ENCODE data around the gene HOXC6. TPM values are rescaled to one million over a fixed set of nuclear protein-coding genes. Genes with fewer than 3 reads are reported as not detected.
A peak's percentile ranks its signal among the peaks of the same experiment; 100 is the strongest.

Gene HOXC6
- total and polyA plus RNA-seq, 4 donors = 0.18 to 0.71 (median 0.35) TPM

GRCh38 chr12:54032086-54032619, 3.9 kb downstream of the HOXC6 start:
- Histone ChIP-seq H3K9ac (ENCODE audit: insufficient read depth in 1 of 2, low read length in 2 of 2) (peak overlapping the region in 1 of 2 donors; percentile 19), H3K4me3 (no peak overlapping the region), H3K4me1 (ENCODE audit: control insufficient read depth in 5 of 5, insufficient read depth in 5 of 5, low read length in 5 of 5) (peaks cover 0 to 18% (median 0%) of the 10 kb centered on the region in 5 donors), H3K27ac (ENCODE audit: low read depth in 1 of 2, low read length in 1 of 2) (no peak overlapping the region), H3K9me3 (ENCODE audit: control insufficient read depth in 4 of 4, insufficient read depth in 3 of 4, low read length in 3 of 4) (peaks cover 0 to 14% (median 0%) of the 10 kb centered on the region in 4 donors), H3K27me3 (ENCODE audit: control insufficient read depth in 3 of 3, insufficient read depth in 3 of 3, low read length in 2 of 3) (peaks cover 17 to 73% (median 65%) of the 10 kb centered on the region in 3 donors), H3K36me3 (ENCODE audit: control insufficient read depth in 4 of 4, insufficient read depth in 4 of 4, low read length in 4 of 4) (peaks cover 0 to 1% (median 0%) of the 10 kb centered on the region in 4 donors)
- 36 to 39% methylated on average over 6 of the region's 6 CpGs for WGBS, 2 donors
- ATAC-seq (ENCODE audit: insufficient read depth, low FRiP score) = no peak
- DNase-seq = no peak
- TF ChIP-seq, protein P1, sequence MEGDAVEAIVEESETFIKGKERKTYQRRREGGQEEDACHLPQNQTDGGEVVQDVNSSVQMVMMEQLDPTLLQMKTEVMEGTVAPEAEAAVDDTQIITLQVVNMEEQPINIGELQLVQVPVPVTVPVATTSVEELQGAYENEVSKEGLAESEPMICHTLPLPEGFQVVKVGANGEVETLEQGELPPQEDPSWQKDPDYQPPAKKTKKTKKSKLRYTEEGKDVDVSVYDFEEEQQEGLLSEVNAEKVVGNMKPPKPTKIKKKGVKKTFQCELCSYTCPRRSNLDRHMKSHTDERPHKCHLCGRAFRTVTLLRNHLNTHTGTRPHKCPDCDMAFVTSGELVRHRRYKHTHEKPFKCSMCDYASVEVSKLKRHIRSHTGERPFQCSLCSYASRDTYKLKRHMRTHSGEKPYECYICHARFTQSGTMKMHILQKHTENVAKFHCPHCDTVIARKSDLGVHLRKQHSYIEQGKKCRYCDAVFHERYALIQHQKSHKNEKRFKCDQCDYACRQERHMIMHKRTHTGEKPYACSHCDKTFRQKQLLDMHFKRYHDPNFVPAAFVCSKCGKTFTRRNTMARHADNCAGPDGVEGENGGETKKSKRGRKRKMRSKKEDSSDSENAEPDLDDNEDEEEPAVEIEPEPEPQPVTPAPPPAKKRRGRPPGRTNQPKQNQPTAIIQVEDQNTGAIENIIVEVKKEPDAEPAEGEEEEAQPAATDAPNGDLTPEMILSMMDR (IDR thresholded peaks at IDR 0.05; ENCODE audit: control extremely low read depth, extremely low read depth) = no peak

DNA sequence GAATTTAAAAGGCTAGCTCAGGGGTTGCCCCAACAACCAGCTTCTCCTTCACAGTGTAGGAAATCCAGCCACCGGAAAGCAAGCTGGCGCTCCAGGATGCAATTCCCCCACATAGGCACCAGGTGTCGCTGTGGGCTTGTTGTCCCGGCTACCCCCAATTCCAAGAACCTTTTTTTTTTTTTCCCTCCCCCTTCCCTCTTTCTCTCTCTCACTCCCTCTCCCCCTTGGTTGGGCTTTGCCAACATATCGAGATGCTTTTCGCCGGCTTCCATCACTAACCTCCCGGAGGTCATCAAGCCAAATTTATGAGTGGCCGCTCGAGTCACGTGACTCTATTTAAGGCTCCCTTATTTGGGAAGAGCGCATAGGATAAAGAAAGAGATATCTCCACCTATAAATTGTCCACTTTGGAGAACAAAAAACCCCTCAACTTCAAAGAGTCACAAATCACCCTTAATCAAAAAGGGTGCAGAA, 4.4 kb downstream of the HOXC6 start, which contains the start of gene HOXC5:
Gene HOXC5, plus strand, starts transcription at position 424 of the 474 bp plus-strand sequence. CDS start 73 bp downstream, outside the sequence.
- Histone ChIP-seq H3K4me3 (no peak within 1 kb of the TSS), H3K27ac (ENCODE audit: low read depth in 1 of 2, low read length in 1 of 2) (no peak within 1 kb of the TSS), H3K4me1 (ENCODE audit: control insufficient read depth in 5 of 5, insufficient read depth in 5 of 5, low read length in 5 of 5) (peaks cover 0 to 18% (median 0%) of the 10 kb centered on the region in 5 donors), H3K9ac (ENCODE audit: insufficient read depth in 1 of 2, low read length in 2 of 2) (peak within 1 kb of the TSS in 1 of 2 donors; percentile 19), H3K9me3 (ENCODE audit: control insufficient read depth in 4 of 4, insufficient read depth in 3 of 4, low read length in 3 of 4) (peaks cover 0 to 14% (median 0%) of the 10 kb centered on the region in 4 donors), H3K36me3 (ENCODE audit: control insufficient read depth in 4 of 4, insufficient read depth in 4 of 4, low read length in 4 of 4) (peaks cover 0 to 1% (median 0%) of the 10 kb centered on the region in 4 donors), H3K27me3 (ENCODE audit: control insufficient read depth in 3 of 3, insufficient read depth in 3 of 3, low read length in 2 of 3) (peaks cover 17 to 71% (median 65%) of the 10 kb centered on the region in 3 donors)
- ATAC-seq (ENCODE audit: insufficient read depth, low FRiP score) = peak; percentile 42
- DNase-seq = peak; percentile 87 to 91 (median 91)
- 4 to 5% methylated on average over 12 of the region's 12 CpGs for WGBS, 2 donors
- TF ChIP-seq, protein P1 (IDR thresholded peaks at IDR 0.05; ENCODE audit: control extremely low read depth, extremely low read depth) = peak; percentile 60

GRCh38 chr12:54033106-54033979, 5.1 kb downstream of the HOXC6 start:
- WGBS, 2 donors = 5% methylated on average over 55 to 59 of the region's 61 CpGs
- peaks cover 21 to 72% (median 66%) of the 10 kb centered on the region in 3 donors for H3K27me3 ChIP-seq (ENCODE audit: control insufficient read depth in 3 of 3, insufficient read depth in 3 of 3, low read length in 2 of 3)
- no peak overlapping the region for H3K4me3 ChIP-seq
- ATAC-seq (ENCODE audit: insufficient read depth, low FRiP score) (peak; percentile 3), DNase-seq (no peak)
- TF ChIP-seq, protein P1 (IDR thresholded peaks at IDR 0.05; ENCODE audit: control extremely low read depth, extremely low read depth) = no peak
- H3K4me1 ChIP-seq (ENCODE audit: control insufficient read depth in 5 of 5, insufficient read depth in 5 of 5, low read length in 5 of 5) = peaks cover 0 to 25% (median 0%) of the 10 kb centered on the region in 5 donors
- peaks cover 0 to 14% (median 0%) of the 10 kb centered on the region in 4 donors for H3K9me3 ChIP-seq (ENCODE audit: control insufficient read depth in 4 of 4, insufficient read depth in 3 of 4, low read length in 3 of 4)
- H3K27ac ChIP-seq (ENCODE audit: low read depth in 1 of 2, low read length in 1 of 2) = no peak overlapping the region
- peaks cover 0 to 1% (median 0%) of the 10 kb centered on the region in 4 donors for H3K36me3 ChIP-seq (ENCODE audit: control insufficient read depth in 4 of 4, insufficient read depth in 4 of 4, low read length in 4 of 4)
- H3K9ac ChIP-seq (ENCODE audit: insufficient read depth in 1 of 2, low read length in 2 of 2) = no peak overlapping the region
